Large intestine (tissue), 3 donors: ENCODE measurements around the gene ABCA13. TPM values are rescaled to one million over a fixed set of nuclear protein-coding genes. Genes with fewer than 3 reads are reported as not detected.

ENCODE experiments used
- DNase-seq, 2 donors: peaks; one replicate each; pipeline versions ENCODE4 v3.0.0 to v3.0.0-alpha.2; 2013
- H3K27ac ChIP-seq: one replicate; pipeline ENCODE4 v1.5.1; 2013; ENCODE audit warnings: low read length
- H3K27me3 ChIP-seq: 2 replicates; pipeline ENCODE4 v1.6.1; 2013; ENCODE audit warnings: low read length; ENCODE audit not compliant: control insufficient read depth, insufficient read depth
- H3K36me3 ChIP-seq: 2 replicates; pipeline ENCODE4 v1.6.1; 2013; ENCODE audit warnings: low read length; ENCODE audit not compliant: control insufficient read depth, insufficient read depth
- H3K4me1 ChIP-seq: one replicate; pipeline ENCODE4 v1.6.1; 2013; ENCODE audit warnings: low read length; ENCODE audit not compliant: control insufficient read depth, insufficient read depth
- H3K4me3 ChIP-seq: one replicate; pipeline ENCODE4 v1.5.1; 2013; ENCODE audit warnings: low read length
- H3K9me3 ChIP-seq: one replicate; pipeline ENCODE4 v1.6.1; 2013; ENCODE audit warnings: mild to moderate bottlenecking, low read depth, low read length, moderate library complexity; ENCODE audit not compliant: control insufficient read depth
- WGBS: methylation state at CpG from one replicate; pipeline ENCODE4 v1.1.5; 2013; ENCODE audit warnings: low lambda C conversion rate; ENCODE audit not compliant: insufficient coverage; 5-methylcytosine and 5-hydroxymethylcytosine counted together
- polyA plus RNA-seq: library from polyadenylated mRNA; unstranded; fragments of 120-200 nt; gene quantifications from one replicate; pipeline ENCODE4 v1.2.1, GENCODE V29; 2013

The ABCA13 gene
- polyA plus RNA-seq, 1 donor, result 0.28 TPM

DNA sequence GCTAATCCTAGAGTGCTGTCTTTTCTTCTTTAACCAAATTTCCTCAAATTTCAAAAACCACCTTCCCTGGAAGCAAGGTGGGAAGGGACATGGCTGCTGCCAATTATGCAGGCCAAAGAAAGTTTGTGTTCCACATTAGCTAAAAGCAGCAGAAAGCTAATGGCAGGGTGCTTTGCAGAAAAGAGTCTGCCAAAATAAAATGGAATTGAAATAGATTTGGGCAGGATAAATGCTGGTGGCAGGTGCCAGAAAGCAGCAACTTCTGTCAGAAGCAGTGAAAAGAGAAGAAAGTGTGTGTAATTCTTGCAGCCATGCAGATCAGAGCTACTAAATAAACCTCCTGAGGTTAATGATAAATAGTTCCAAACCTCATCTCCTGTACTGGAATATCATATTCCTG, 275.5 kb downstream of the ABCA13 start:
- no peaks in the 10 kb centered on the region for H3K36me3 ChIP-seq
- DNase-seq, result no peak
- H3K27me3 ChIP-seq, result no peaks in the 10 kb centered on the region
- no peaks in the 10 kb centered on the region for H3K4me1 ChIP-seq
- H3K9me3 ChIP-seq, result no peaks in the 10 kb centered on the region
- no peak overlapping the region for H3K4me3 ChIP-seq
- no peak overlapping the region for H3K27ac ChIP-seq

DNA sequence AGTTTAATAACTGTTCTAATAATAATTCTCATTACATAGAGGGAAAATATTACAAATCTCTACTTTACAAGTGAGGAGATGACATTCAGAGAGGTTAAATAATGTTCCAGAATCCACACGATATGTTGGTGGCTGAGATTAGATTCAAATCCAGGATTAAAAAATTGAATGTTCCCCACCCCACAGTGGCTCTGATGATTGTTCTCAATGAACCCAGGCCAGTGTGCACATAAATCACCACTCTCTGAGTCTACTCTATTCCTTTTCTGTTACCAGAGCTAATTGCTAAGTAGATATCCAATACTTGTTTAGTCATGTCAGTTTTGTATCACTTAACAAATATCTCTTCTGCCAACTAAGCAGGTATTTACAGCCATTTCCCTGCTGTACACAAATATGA, 281.0 kb downstream of the ABCA13 start:
- H3K9me3 ChIP-seq, result peaks cover 5% of the 10 kb centered on the region
- no peaks in the 10 kb centered on the region for H3K4me1 ChIP-seq
- H3K27ac ChIP-seq, result no peak overlapping the region
- H3K36me3 ChIP-seq, result no peaks in the 10 kb centered on the region
- H3K27me3 ChIP-seq, result no peaks in the 10 kb centered on the region
- WGBS, result no CpG with 5 or more reads among the region's 1 CpG
- no peak for DNase-seq
- H3K4me3 ChIP-seq, result no peak overlapping the region

DNA sequence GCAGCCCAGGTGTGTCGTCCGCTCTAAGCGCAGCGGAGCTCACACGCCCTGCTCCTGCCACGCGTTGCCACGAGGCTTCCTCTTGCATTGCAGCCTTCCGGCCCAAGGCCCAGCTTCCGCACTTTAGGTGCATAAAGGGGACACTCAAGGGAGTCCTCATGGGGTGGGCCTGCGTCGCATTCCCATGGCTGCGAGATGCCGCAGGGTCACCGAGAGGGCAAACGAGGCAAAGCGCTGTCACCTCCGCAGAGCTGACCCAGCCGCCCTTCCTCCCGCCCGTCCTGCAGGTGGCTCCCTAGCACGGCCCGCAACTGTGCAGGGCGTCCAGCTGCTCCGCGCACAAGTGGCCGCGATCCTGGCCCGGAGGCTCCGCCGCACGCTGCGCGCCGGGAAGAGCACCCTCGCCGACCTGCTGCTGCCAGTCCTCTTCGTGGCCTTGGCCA, 283.5 kb downstream of the ABCA13 start:
- H3K4me1 ChIP-seq, result no peaks in the 10 kb centered on the region
- H3K27me3 ChIP-seq, result no peaks in the 10 kb centered on the region
- DNase-seq, result no peak
- H3K36me3 ChIP-seq, result no peaks in the 10 kb centered on the region
- H3K27ac ChIP-seq, result no peak overlapping the region
- H3K4me3 ChIP-seq, result no peak overlapping the region
- peaks cover 5% of the 10 kb centered on the region for H3K9me3 ChIP-seq
- WGBS, result no CpG with 5 or more reads among the region's 38 CpGs

DNA sequence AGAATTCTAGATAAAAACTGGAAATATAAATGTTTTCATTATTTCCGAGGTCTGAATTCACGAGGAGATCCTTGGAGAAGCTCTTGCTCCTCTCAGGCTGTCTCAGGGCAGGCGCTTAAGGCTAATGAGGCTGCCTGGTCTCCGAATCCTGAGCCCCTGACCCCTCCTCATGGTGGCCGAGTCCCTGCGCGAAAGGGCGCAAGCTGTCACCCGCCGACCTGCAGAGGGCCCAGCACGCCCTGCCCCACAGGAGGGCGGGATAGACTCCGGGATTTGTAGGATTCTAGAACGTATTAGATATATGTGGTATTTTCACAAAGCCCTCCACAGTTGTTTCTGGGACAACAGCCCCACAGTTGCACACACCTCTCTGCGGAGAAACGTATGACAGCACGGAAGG, 284.1 kb downstream of the ABCA13 start:
- Histone ChIP-seq H3K9me3 (peaks cover 5% of the 10 kb centered on the region), H3K27me3 (no peaks in the 10 kb centered on the region), H3K27ac (no peak overlapping the region), H3K4me1 (no peaks in the 10 kb centered on the region), H3K36me3 (no peaks in the 10 kb centered on the region), H3K4me3 (no peak overlapping the region)
- WGBS, result no CpG with 5 or more reads among the region's 17 CpGs
- no peak for DNase-seq

DNA sequence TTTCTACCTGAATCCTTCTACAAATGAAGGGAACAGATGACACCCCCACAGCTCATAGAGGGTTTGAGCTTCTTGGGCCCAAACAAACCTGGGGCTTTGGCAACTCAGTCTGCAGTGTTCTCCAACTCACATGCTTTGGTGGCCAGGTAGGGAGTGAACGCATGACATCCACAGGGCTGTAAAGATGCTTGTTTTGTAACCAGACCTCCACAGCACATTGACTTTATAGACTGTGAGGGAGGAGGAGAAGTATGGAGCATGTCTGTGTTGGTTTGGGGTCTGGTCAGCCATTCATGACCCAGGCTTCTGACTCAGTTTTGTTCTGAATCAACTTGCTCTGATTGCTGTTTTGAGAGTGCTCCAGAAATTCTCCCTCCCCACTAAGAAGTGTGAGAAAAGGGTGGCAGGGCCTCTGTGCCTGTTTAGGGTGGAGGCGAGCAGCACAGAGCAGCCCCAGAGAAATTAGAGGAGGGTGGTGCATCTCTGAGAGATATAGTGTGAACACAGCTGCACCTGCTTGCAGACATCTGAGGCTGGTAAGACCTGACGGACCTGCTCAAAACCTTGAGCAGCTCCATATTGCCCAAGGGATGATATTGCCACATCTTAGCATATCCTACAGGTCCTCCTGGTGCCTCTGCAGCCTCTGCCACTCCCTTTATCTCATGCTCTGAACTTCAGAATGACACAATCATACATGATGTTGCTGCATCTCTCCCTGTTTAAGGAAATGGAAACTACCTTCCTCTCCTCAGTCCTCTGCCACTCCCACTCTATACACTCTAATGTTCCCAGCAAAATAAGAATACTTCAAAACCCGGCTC, 287.7 kb downstream of the ABCA13 start:
- H3K9me3 ChIP-seq, result peaks cover 5% of the 10 kb centered on the region

DNA sequence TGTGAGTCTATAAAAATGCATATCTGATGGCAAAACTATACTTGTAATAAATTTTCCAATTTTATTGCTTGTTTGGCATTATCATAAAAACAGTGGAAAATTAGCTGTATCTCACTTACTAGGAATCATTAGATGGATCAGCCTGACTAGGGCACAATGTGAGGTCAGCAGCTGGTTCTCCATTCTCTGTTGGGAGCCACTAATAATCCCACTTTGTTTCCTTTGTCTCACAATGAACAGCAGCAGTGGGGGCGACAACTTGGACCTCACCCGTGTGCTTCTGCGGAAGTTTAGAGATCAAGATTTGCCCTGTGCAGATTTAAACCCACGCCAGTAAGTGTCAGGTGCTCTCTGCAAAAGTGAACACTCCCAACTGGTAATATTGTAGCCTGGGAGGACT, 295.5 kb downstream of the ABCA13 start:
- no peak for DNase-seq
- 80% methylated on average over 2 of the region's 4 CpGs for WGBS
- Histone ChIP-seq H3K9me3 (no peaks in the 10 kb centered on the region), H3K36me3 (no peaks in the 10 kb centered on the region), H3K4me1 (no peaks in the 10 kb centered on the region), H3K4me3 (no peak overlapping the region), H3K27me3 (no peaks in the 10 kb centered on the region), H3K27ac (no peak overlapping the region)

More for the DNA sequence above, 287.7 kb downstream of the ABCA13 start:
- H3K36me3 ChIP-seq, result no peaks in the 10 kb centered on the region
- no peak overlapping the region for H3K4me3 ChIP-seq
- H3K4me1 ChIP-seq, result no peaks in the 10 kb centered on the region
- H3K27me3 ChIP-seq, result no peaks in the 10 kb centered on the region
- no CpG with 5 or more reads among the region's 4 CpGs for WGBS
- H3K27ac ChIP-seq, result no peak overlapping the region
- no peak for DNase-seq

DNA sequence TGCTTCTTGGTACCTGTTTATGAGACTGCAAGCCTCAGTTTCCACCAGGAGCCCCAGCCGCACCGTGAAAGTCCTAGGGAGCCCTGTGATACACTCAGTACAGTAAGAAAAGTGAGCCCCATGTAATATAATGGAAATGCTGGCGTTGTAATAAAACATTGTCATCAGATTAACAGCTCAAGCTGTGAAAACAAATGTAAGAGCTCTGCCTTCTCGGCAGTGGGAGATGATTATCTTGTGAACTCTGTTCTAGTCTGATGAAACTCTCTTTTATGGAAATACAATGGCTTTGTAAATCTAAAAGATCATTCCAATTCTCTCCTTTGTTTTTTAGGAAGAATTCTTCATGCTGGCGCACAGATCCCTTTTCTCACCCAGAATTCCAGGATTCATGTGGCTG, 299.9 kb downstream of the ABCA13 start:
- Histone ChIP-seq H3K27me3 (no peaks in the 10 kb centered on the region), H3K4me1 (no peaks in the 10 kb centered on the region), H3K36me3 (no peaks in the 10 kb centered on the region), H3K27ac (no peak overlapping the region), H3K4me3 (no peak overlapping the region), H3K9me3 (no peaks in the 10 kb centered on the region)
- DNase-seq, result no peak
- 47% methylated on average over 3 of the region's 5 CpGs for WGBS

DNA sequence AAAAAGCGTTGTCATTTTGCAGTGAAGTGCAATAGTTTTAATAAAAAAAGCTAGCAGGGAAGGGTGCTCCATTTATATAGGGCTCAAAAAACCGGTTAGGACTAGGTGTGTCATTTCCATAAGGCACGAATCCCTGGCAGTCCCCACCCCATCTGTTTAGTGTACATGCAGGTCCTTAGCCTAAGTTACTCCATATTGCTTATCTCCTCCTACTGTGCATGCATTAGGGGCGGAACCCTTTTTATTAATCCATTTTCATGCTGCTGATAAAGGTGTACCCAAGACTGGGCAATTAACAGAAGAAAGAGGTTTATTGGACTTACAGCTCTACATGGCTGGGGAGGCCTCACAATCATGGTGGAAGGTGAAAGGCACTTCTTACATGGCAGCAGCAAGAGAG, 301.4 kb downstream of the ABCA13 start:
- Histone ChIP-seq H3K4me3 (no peak overlapping the region), H3K4me1 (no peaks in the 10 kb centered on the region), H3K27ac (no peak overlapping the region), H3K9me3 (no peaks in the 10 kb centered on the region), H3K36me3 (no peaks in the 10 kb centered on the region), H3K27me3 (no peaks in the 10 kb centered on the region)
- no CpG with 5 or more reads among the region's 4 CpGs for WGBS
- no peak for DNase-seq

DNA sequence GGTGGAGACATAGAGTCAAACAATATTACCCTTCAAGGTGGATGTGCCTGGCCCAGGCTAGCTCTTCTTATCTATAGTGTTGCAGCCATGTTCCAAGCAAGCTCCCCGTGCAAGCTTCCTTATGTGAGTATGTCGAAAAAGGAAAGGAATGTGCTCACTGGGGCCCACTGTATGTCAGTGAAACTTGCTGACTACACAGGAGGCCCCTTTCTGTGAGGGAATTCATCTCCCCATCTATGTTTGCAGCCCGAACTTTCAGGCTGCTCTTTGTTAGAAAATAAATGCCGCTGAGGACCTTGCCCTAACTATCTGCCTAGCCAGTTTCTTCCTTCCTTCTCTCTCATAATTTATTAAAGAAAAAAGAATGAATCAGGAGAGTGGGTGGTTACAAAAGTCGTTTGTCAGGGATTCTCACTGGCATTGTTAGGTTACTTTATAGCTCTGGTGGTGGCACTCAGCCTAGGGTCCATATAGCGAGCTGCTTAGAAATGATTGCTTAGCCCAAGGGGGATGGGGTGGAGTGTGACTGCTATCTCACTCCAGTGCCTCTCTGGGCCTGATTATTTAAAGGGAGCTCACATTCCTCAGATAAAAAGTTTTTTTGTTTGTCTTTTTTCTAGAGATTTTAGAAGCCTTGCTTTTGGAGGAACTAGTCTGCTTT, 302.1 kb downstream of the ABCA13 start:
- Histone ChIP-seq H3K36me3 (no peaks in the 10 kb centered on the region), H3K27me3 (no peaks in the 10 kb centered on the region), H3K9me3 (no peaks in the 10 kb centered on the region), H3K27ac (no peak overlapping the region), H3K4me3 (no peak overlapping the region), H3K4me1 (no peaks in the 10 kb centered on the region)
- DNase-seq, result peak in 1 of 2 donors; percentile 6
- no CpG with 5 or more reads among the region's 6 CpGs for WGBS

DNA sequence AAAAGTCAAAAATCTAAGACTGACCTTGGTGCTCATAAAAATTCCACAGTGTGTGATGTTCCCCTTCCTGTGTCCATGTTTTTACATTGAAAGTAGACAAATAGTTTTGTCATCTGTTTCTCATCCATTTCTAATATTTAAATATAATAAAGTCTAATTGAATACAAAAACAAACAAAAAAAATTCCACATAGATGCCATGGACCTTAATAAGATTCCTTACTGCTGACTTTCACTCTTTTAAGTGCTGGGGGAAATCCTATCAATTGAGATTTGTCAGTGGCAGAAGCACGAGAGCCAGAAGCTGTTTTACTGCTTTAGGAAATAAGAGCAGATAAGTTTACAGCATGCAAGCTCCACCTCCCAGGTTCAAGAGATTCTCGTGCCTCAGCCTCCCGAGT, 310.0 kb downstream of the ABCA13 start:
- Histone ChIP-seq H3K4me1 (no peaks in the 10 kb centered on the region), H3K36me3 (no peaks in the 10 kb centered on the region), H3K27ac (no peak overlapping the region), H3K27me3 (no peaks in the 10 kb centered on the region), H3K9me3 (no peaks in the 10 kb centered on the region), H3K4me3 (no peak overlapping the region)
- no CpG with 5 or more reads among the region's 3 CpGs for WGBS
- no peak for DNase-seq

DNA sequence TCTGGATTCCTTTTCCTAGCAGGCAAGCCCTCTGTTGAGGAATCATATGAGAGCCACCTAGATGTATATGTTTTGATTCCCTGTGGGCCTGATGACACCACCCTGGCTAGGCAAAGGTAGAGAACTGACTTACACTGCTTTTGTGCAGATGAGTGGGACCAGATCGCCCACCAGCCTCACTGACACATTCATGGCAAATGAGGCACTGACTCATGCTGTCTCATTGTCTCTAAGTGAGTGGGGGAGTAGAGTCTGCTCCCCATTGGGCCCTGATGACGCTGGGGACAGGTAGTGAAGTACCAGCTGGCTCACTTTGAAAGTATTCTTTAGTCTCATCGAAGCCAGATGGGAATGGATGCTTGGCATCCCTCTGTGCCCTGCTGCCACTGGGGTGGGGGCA, 326.3 kb downstream of the ABCA13 start:
- no peak for DNase-seq
- Histone ChIP-seq H3K36me3 (no peaks in the 10 kb centered on the region), H3K9me3 (no peaks in the 10 kb centered on the region), H3K27ac (no peak overlapping the region), H3K27me3 (peaks cover 2% of the 10 kb centered on the region), H3K4me3 (no peak overlapping the region), H3K4me1 (no peaks in the 10 kb centered on the region)
- no CpG with 5 or more reads among the region's 3 CpGs for WGBS
